ENCODE measurements around the gene CTDSP2.
A peak's percentile ranks its signal among the peaks of the same experiment; 100 is the strongest.
"Not testable (repeated sequence)": the region's sequence is repeated elsewhere in the genome, so short reads cannot be mapped to it uniquely, and the experiment has no call there.

The CTDSP2 gene

GRCh38 chr12:57833672-57834071 lies 12.9 kb downstream of the CTDSP2 start:
- no peak for DNase-seq

- DNase-seq, result no peak
Measured at GRCh38 chr12:57832966-57833365, 13.6 kb downstream of the CTDSP2 start.

- DNase-seq, result no peak
Measured at GRCh38 chr12:57830393-57830792, 16.1 kb downstream of the CTDSP2 start.

GRCh38 chr12:57829025-57829777 lies 17.3 kb downstream of the CTDSP2 start:
- peak; percentile 31 for DNase-seq

DNA sequence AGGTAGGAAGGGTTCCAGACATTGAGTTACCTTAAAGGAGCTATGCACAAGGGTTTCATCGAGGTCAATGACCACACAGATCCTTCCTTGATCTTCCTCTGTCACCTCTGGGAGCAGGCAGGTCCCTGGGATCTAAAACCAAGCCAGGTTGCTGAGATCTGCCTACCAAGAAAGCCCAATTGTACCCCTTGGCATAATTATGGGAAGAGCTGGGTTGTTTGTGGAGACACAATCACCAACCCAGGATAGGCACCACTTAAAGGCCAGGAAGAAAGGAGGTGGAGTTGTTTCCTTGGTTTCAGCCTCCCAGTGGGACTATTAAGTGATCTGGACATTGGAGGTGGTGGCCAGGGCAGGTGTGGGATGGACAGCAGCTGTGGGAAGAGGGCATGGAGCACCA lies 19.6 kb downstream of the CTDSP2 start:
- no peak for DNase-seq

DNA sequence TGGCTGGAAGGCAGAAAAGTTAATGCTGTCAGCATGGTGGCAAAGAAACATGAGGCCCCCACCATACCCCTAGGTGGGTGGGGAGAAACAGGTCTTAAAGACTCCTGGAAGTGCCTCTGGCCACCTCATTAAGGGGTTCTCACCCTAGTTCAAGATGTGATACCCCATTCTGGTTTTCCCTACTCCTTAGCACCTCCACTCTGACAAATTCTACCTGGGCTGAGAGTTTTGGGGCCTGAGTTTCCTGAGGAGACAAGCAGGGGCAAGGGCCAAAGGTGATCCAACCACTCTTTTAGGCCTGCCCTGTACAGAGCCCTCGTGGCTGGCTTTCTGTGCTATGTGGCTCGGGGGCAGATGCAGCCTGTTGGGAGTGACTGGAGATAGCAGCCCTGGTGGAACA lies 20.1 kb downstream of the CTDSP2 start:
- no peak for DNase-seq

- no peak for DNase-seq
Measured at GRCh38 chr12:57825451-57825850, 21.1 kb downstream of the CTDSP2 start.

DNA sequence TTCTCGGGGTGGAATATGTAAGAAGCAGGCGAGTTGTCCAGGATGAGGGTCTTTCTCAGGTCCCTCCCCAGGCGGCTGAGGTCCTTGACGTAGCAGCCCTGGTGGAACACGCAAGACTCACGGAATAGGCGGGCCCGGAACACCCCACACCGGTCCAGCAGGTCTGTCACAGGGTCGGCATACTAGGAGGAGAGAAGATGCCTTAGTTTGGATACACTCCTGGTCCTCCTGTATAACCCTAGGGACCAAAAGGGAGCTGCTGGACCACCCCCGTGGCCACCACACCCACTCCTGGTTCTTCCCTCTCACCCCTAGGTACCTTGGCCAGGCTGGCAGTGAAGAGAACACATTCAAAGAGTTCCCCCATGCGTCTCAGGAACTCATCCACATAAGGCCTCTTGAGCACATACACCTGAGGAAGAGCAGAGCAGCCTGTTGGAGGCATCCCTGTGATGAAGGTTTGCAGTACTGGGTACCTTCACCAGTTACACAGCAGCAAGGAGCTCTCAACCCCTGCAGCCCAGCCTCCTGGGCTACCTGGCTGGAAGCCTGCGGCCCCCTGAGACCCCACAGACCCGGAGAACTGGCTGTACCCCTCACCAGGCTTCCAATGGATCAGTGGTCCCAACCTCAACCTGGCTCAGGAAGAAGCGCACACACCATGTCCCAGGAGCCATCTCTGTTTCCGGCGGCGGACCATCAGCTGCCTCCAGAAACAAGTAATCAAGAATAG lies 22.5 kb downstream of the CTDSP2 start:
- no peak for DNase-seq

- DNase-seq, result no peak
Measured at GRCh38 chr12:57823131-57823907, 23.2 kb downstream of the CTDSP2 start.

DNA sequence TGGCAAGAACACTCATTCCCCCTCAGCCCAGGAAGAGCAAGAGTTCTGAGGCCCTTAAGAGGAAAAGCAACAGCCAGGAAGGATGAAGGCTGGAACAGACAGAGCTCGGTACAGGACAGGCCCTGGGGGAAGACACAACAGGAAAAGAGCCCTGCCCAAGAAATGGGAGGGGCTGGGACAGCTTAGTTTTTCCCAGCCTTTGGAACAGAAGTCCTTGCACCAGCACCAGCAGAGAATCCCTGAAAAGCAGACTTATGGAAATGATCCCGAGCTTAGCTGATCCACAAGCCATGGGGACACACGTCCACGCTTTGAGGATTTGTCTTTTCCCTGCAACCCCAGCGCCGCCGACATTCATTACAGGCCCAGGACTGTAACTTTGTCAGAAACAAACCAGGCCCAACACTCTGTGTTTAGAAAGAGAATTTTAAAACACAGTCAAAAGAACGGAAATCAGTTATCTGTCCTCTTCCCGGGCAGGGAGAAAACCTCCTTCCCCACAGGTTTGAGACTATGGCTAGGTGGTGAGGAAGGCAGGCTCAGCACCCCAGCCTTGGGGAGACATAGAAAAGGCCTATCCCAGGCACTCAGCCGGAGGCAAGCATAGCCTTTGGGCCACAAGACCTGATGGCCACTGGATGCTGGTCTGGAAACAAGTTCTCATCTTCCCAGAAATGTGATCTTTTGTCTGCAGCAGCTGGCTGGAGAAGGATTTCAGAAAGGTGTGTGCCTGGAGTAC lies 24.0 kb downstream of the CTDSP2 start:
- DNase-seq, result no peak

GRCh38 chr12:57821474-57822214 lies 24.9 kb downstream of the CTDSP2 start:
- DNase-seq, result no peak

- not testable (repeated sequence) for DNase-seq
Measured at GRCh38 chr12:57821015-57821414, 25.5 kb downstream of the CTDSP2 start.

DNA sequence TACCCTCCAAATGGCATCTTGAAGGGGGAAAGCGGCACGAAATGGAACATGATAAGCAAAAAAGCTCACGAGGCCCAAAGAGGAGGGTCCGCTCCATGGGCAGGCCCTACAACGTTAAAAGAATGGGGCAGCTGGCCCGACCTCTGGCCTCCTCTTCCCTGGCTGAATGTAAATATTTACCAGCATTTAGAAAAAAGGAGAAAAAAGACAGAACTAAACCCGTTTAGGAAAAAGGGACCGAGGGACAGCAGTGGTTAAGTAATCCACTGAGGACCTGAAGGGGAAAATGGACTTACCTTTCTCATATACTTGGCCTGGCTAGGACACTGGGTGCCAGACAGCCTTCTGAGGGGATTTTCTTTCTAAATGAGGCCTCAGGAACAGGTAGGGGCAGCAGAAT lies 26.4 kb downstream of the CTDSP2 start:
- DNase-seq, result not testable (repeated sequence)

GRCh38 chr12:57817990-57818331 lies 28.6 kb downstream of the CTDSP2 start:
- not testable (repeated sequence) for DNase-seq

GRCh38 chr12:57817261-57817989 lies 29.1 kb downstream of the CTDSP2 start:
- no peak for DNase-seq

GRCh38 chr12:57816855-57817151 lies 29.7 kb downstream of the CTDSP2 start:
- DNase-seq, result peak; percentile 77

GRCh38 chr12:57816001-57816854 lies 30.3 kb downstream of the CTDSP2 start:
- no peak for DNase-seq

GRCh38 chr12:57815177-57816000 lies 31.1 kb downstream of the CTDSP2 start:
- DNase-seq, result no peak

GRCh38 chr12:57813971-57814772 lies 32.4 kb downstream of the CTDSP2 start:
- DNase-seq, result no peak
